Left cardiac atrium (tissue), 4 donors: ENCODE measurements around the gene SF3B3. TPM values are rescaled to one million over a fixed set of nuclear protein-coding genes. Genes with fewer than 3 reads are reported as not detected.

ENCODE experiments used
- ATAC-seq, 2 donors: fragments of 200-7000 bp; cut with Tn5 transposase; one replicate each; pipeline ENCODE4 v1.9.1; 2020; ENCODE audit warnings: mild to moderate bottlenecking in 2 of 2, moderate library complexity in 2 of 2
- DNase-seq: peaks from one replicate; pipeline ENCODE4 v3.0.0-alpha.2; 2020
- intact Hi-C, 2 donors: fragments of 100-400 bp; cut with DNase I; formaldehyde crosslinking; loops; one replicate each; pipeline versions ENCODE4 v1.14.1 to v1.15.1; 2022 to 2023
- total RNA-seq, 2 donors: library from RNA; stranded (reverse); fragmentation: NEBNext Ultra II Directional; extraction: Animal tissue kit (Norgen Biotek cat#: 25700); gene quantifications; one replicate each; pipeline ENCODE4 v1.2.1, GENCODE V29; 2021
- donor health status: DM: no; HTN: yes; CAD: no.
- donor health status: DM: no; HTN: yes; CAD: no; lungs with severe emphysema.
- donor health status: DM: yes; HTN: yes; CAD: no.
- donor health status: Dilated cardiomyopathy.

SF3B3 gene
- total RNA-seq, 2 donors from 2014 or later, result 119 to 165 TPM

DNA sequence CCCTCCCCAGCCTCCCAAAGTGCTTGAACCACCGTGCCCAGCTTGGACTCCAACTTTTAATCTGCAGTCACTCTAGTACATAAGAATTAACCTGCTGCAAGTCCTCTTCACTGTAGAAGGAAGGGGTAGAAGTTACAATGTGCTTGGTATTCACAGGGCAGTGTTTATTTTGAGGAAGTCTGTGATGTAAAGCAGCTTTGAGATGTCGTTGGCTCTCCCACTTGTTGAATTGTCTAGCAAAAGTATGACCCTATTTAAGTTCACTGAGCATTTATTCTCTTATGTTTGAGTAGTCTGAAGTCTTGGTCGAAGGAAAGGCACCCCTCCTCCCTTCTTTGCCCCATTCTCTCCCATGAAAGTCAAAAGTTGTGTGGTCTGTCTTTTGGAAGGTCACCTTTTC, 28.2 kb downstream of the SF3B3 start:
- no peak for DNase-seq
- no peak for ATAC-seq
- intact Hi-C loops, result loop anchor here in 1 of 2 donors (10.0 kb wide), 1 partner anchor 197 kb away; no protein-coding TSS in a partner anchor

DNA sequence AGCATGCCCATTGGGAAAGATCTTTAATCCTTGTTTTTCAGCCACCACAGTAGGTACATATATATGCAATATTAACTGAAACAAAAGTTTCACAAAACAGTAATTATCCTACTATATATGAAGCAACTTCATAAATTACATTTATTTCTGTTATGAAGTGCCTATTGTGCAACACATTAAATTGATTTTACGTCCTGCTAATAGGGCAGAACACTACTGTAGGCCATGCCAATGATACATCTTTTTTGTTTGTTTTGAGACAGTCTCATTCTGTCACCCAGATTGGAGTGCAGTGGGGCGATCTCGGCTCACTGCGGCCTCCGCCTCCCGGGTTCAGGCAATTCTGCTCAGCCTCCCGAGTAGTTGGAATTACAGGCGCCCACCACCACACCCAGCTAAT, 29.1 kb downstream of the SF3B3 start:
- DNase-seq (no peak), ATAC-seq (no peak)
- intact Hi-C loops, result loop anchor here in 1 of 2 donors (10.0 kb wide), 1 partner anchor 198 kb away; no protein-coding TSS in a partner anchor

DNA sequence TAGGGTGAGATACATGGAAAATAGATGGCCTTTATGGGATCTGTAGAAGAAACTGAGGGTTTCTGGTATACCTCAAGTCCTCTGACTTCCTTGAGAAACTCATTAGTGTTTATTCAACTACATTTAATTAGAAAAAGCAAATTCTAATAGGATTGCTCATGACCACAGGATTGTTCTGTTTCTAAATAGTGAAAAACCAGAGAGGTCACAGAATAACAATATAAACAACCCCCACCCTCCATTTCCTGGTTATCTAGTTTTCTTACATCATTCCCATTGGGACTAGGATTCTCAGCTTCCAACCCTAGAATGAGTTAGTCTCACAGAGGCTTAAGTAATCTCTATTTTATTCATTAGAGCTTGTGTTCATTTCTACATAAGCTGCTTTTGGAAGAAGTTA, 30.0 kb downstream of the SF3B3 start:
- DNase-seq, result no peak
- ATAC-seq, result peak in 1 of 2 donors; percentile 25
- intact Hi-C loops, result loop anchor here in 1 of 2 donors (10.0 kb wide), 1 partner anchor 199 kb away; no protein-coding TSS in a partner anchor

DNA sequence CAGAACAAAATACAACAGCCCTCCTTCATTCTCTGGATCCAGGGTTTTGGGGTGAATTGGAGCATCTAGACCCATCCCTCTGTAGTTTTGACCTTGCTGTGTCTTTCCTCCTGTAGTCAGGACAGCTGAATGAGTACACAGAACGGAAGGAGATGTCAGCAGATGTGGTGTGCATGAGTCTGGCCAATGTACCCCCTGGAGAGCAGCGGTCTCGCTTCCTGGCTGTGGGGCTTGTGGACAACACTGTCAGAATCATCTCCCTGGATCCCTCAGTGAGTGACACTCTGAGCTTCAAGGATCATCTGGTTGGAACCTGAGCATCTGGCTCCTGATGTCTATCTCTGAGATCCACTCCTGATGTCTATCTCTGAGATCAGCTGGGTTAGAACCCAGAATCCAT, 32.4 kb downstream of the SF3B3 start:
- ATAC-seq (peak in 1 of 2 donors; percentile 19), DNase-seq (no peak)
- intact Hi-C loops, result loop anchor here in 1 of 2 donors (10.0 kb wide), 1 partner anchor 201 kb away; no protein-coding TSS in a partner anchor

DNA sequence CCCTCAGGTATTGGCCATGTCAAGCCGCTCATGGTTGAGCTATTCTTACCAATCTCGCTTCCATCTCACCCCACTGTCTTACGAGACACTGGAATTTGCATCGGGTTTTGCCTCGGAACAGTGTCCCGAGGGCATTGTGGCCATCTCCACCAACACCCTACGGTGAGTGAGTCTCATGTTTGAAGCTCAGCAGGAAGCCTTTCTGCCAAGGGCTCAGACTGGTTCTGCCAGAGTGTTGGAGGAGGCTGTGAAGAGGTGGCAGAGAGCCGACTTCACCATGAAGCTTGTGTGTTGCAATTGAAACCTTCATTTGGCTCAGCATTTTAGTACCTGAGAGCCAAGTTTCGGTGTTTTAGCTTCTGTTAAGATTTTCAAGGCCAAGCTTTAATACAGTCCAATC, 38.0 kb downstream of the SF3B3 start:
- ATAC-seq (peak in 1 of 2 donors; percentile 34), DNase-seq (no peak)
- intact Hi-C loops, result no loop called here

DNA sequence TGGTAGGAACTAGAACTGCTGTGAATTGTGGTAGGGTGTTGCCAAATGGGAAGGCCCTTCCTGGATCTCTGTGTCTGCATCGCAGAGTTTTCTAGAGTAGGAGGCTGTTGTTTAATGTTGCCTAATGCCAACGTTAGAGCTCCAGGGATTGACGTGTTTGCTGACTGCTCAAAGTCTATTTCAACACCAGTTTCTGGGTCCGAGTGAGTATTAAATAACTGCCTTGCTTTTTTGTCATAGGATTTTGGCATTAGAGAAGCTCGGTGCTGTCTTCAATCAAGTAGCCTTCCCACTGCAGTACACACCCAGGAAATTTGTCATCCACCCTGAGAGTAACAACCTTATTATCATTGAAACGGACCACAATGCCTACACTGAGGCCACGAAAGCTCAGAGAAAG, 40.0 kb downstream of the SF3B3 start:
- no peak for DNase-seq
- ATAC-seq, result no peak
- intact Hi-C loops, result no loop called here

DNA sequence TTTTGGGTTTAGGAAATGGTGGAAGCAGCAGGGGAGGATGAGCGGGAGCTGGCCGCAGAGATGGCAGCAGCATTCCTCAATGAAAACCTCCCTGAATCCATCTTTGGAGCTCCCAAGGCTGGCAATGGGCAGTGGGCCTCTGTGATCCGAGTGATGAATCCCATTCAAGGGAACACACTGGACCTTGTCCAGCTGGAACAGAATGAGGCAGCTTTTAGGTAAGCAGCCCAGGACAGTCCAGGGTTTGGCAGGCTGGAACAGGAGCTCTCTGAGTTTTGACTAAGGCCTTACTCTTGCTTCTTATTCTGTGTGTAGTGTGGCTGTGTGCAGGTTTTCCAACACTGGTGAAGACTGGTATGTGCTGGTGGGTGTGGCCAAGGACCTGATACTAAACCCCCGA, 41.4 kb downstream of the SF3B3 start:
- intact Hi-C loops, result no loop called here
- ATAC-seq (peak in 1 of 2 donors; percentile 52), DNase-seq (no peak)

DNA sequence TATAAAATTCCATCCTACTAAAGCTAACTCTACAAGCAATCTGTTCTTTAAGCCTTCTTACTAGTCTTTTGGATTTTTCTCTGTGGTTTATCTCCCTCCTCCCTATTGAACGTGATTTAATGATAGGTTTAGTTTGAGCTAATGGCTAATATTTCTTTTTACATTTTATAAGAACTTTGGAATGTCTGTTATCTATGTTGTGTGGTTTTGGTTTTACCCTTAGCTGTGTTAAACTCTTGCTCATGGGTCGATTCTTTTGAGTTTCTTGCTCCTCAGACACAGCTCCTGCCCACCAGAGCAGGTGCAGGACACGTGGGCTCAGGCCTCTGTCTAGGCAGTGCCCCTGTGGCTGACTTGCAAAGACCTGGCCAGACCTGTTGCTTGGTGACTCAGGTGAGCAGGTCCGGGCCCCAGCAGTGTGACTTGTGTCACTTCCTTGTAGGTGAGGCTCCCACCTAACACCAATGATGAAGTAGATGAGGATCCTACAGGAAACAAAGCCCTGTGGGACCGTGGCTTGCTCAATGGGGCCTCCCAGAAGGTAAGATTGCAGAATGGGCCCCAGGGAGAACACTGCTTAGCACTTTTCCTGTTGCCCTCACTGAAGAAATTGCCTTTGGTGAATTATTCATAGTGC, 45.1 kb downstream of the SF3B3 start:
- no peak for ATAC-seq
- DNase-seq, result no peak
- intact Hi-C loops, result no loop called here

DNA sequence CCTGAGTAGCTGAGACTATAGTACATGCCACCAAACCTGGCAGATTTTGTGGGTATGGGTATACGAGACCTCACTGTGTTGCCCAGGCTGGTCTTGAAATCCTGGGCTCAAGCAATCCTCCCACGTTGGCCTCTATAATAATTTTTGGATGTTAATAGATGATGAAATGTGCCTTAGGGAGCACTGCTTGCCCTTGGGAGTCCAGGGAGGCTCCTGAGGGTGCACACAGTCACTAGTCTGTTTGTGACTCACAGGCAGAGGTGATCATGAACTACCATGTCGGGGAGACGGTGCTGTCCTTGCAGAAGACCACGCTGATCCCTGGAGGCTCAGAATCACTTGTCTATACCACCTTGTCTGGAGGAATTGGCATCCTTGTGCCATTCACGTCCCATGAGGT, 46.1 kb downstream of the SF3B3 start:
- intact Hi-C loops, result loop anchor here in 1 of 2 donors (5.0 kb wide), 1 partner anchor 42 kb away; no protein-coding TSS in a partner anchor
- ATAC-seq (no peak), DNase-seq (no peak)

DNA sequence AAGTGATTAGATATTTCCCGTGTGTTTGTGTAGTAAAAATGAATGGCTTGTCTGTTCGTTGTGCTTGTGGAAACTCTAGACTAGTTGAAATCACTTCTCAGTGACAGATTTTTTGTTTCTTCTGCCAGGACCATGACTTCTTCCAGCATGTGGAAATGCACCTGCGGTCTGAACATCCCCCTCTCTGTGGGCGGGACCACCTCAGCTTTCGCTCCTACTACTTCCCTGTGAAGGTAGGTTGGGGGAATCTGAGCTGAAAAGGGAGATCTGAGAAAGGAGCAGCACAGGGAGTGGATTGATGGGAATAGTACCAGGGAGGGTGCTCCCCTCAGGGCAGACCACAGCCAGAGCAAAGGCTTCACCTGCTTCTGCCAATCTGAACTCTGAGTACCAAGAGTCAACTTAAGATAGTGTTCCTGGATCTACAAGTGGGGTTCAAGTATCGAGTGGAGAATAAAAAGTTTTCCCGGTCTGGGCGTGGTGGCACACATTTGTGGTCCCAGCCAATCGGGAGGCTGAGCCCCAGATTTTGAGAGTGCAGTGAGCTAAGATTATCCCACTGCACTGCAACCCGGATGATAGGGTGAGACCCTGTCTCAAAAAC, 47.5 kb downstream of the SF3B3 start:
- ATAC-seq (no peak), DNase-seq (no peak)
- intact Hi-C loops, result loop anchor here in 1 of 2 donors (5.0 kb wide), 1 partner anchor 44 kb away; no protein-coding TSS in a partner anchor

DNA sequence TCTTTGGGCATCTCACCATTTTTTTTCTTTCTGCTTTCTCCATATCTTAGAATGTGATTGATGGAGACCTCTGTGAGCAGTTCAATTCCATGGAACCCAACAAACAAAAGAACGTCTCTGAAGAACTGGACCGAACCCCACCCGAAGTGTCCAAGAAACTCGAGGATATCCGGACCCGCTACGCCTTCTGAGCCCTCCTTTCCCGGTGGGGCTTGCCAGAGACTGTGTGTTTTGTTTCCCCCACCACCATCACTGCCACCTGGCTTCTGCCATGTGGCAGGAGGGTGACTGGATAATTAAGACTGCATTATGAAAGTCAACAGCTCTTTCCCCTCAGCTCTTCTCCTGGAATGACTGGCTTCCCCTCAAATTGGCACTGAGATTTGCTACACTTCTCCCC, 48.0 kb downstream of the SF3B3 start:
- ATAC-seq (no peak), DNase-seq (no peak)
- intact Hi-C loops, result loop anchor here in 1 of 2 donors (5.0 kb wide), 1 partner anchor 44 kb away; no protein-coding TSS in a partner anchor

DNA sequence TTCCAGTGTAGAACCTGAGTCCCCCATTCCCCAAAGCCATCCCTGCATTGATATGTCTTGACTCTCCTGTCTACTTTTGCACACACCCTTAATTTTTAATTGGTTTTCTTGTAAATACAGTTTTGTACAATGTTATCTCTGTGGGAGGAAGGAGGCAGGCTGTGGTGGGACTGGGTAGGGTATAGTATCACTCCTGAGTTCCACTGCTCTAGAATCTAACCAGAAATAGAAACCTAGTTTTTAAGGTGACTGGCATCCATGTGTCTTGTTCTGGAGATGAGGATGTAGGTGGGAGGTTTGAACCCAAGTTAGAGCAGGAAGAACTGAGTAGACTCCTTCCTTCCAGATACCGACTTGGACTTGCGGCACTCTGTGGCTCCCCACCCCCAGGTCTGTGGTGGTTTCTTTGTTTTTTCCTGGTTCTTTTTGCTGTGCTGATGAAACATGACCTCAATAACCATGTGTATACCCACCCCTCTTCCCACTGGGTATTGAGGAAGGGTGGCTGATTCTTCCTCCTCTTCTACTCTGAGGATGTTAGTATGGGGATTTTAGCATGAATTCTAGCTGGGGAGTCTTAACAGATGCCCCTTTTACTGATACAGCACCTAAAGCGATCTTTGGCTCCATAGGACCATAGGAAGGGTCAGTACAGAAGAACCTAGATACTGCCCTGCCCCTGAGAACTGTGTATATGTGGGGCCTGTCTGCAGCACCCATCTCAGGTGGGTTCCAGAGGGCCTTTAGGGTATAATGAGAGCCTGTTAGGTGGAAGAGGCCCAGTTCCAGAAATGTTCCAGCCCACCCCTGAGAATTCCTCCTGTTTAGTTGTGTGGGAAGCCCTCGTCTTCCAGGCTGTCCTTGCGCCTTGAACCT, 48.7 kb downstream of the SF3B3 start:
- ATAC-seq, result no peak
- no peak for DNase-seq
- intact Hi-C loops, result loop anchor here in 1 of 2 donors (5.0 kb wide), 1 partner anchor 45 kb away; no protein-coding TSS in a partner anchor

DNA sequence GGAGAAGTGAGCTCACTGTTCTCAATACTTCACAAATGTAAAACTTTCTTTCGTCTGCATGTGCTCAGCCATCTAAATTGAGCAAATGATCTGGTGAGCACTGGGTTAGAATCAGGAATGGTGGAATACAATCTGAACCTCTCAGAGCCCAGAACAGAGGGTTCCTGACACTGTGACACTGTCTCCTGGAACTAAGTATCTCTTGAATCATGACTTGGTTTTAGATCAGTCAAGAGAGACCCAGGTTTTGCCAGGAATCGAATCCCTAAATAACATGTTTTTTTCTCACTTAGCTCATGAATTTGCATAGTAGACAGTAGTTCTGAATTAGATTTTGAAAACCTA, 49.3 kb downstream of the SF3B3 start:
- ATAC-seq, result no peak
- DNase-seq, result no peak
- intact Hi-C loops, result loop anchor here in 1 of 2 donors (5.0 kb wide), 1 partner anchor 46 kb away; no protein-coding TSS in a partner anchor

DNA sequence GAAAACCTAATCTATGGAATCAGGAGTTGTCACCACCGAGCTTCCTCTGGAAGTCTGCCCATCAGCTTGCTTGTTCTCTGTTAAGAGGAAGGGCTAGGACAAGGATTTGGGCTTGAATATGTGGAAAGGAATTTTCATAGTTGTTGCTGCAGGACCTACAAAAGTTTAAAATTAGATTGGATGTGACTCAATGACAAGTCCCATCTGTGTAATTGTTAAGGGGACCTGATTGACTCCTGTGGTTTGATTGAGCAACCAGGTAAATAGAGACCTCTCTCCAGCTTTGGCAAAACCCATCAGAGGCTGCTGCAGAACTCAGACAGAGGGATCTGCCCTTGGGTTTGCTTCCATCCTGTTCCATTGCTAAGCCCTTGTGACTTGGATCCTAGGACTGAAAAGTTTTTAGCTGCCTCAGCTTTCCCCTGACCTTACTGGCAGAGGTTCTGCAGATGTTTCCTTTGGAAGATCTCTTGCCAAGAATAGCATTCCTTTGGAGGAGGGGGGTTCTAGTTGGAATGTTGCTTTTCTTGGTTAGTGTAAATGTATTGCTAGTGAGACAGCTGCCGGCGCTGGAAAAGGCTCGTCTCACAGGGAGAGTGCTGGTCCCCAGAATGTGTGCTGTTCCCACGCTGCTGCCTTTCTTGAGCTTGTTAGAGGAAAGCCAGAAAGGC, 50.0 kb downstream of the SF3B3 start:
- DNase-seq, result peak; percentile 47
- intact Hi-C loops, result loop anchor here in 1 of 2 donors (5.0 kb wide), 1 partner anchor 46 kb away; no protein-coding TSS in a partner anchor

DNA sequence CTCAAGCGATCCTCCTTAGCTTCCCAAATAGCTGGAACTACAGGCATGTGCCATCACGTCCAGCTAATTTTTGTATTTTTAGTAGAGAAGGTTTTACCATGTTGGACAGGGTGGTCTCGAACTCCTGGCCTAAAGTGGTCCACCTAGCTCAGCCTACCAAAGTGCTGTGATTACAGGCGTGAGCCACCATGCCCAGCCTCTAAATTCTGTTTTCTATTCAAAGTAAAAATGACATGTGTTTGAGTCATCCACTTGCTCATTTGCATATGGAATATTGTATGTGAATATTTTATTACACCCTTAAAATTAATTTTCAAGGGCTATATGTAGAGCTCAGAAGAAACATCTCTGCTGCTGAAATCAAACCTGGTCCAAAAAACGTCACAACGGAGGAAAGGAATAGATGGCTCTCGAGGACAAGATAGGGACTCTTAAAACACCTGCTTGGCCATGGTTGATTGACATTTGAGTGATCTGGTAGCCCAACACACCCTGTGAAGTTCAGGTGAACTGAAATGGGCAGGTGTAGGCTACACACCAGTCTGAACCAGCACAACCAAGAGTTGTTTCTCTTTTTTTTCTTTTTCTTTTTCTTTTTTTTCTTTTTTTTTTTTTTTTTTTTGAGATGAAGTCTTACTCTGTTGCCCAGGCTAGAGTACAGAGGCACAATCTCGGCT, 51.1 kb downstream of the SF3B3 start:
- DNase-seq (no peak), ATAC-seq (no peak)
- intact Hi-C loops, result loop anchor here in 1 of 2 donors (5.0 kb wide), 1 partner anchor 47 kb away; no protein-coding TSS in a partner anchor

More for the DNA sequence above, 50.0 kb downstream of the SF3B3 start:
- peak; percentile 66 to 78 for ATAC-seq

DNA sequence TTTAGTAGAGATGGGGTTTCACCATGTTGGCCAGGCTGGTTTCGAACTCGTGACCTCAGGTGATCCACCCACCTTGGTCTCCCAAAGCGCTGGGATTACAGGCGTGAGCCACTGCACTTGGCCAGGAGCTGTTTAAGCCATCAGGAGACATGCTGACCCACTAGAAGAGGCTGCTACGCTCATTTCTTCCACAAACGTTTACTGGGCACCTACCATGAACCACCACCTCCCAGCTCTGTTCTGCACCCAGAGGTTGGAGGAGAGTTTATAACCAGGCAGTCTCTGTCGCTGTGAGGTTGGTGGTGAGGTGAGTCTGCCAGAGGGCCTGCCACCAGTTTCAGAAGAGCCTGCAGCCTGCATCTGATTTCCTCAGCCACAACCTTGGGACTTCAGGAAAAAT, 51.8 kb downstream of the SF3B3 start:
- DNase-seq (no peak), ATAC-seq (no peak)
- intact Hi-C loops, result no loop called here

DNA sequence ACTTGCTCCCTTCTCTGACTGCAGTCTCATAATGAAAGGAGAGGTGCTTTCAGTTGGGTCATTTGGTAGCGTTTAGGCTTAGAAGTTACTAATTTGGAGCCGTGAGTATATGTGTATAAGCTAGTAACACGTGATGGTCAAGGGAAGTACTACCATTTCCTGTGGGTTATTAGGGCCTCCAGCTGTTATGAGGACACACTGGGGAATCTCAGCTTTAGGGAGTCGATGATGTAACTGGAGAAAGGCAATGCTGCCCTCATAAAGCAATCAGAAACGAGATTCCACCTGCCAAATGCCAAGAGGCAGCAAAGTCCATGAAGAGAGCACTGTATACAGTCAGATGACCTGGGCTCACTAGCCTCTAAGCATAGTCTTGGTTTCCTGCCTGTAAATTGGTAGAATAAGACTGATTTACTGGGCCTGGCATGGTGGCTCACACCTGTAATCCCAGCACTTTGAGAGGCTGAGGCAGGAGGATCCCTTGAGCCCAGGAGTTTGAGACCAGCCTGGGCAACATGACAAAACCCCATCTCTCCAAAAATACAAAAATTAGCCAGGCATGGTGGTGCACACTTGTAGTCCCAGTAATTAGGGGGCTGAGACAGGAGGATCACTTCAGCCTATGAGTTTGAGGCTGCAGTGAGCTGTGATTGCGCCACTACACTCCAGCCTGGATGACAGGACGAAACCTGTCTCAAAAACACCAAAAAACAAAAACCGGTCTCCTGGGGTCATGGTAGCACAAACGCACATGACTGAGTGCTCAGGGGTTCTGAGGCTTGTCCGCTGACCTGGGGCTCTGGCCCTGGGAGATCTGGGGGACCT, 53.0 kb downstream of the SF3B3 start:
- ATAC-seq (no peak), DNase-seq (no peak)
- intact Hi-C loops, result no loop called here
